ENCODE measurements around the gene TMPO. TPM values are rescaled to one million over a fixed set of nuclear protein-coding genes. Genes with fewer than 3 reads are reported as not detected.
"Not testable (repeated sequence)": the region's sequence is repeated elsewhere in the genome, so short reads cannot be mapped to it uniquely, and the experiment has no call there.

The TMPO gene
- total RNA-seq, 1 donor from 2014 or later: 65.8 TPM

GRCh38 chr12:98576795-98577194 lies 61.4 kb downstream of the TMPO start:
- H3K9me3 ChIP-seq (ENCODE audit: control insufficient read depth in 3 of 3, low read length in 3 of 3); H3K27ac ChIP-seq (ENCODE audit: low read depth, low read length); H3K27me3 ChIP-seq (ENCODE audit: control insufficient read depth in 3 of 3, insufficient read depth in 3 of 3, low read length in 3 of 3); H3K36me3 ChIP-seq (ENCODE audit: control insufficient read depth in 3 of 3, insufficient read depth in 3 of 3, low read length in 3 of 3); H3K4me3 ChIP-seq (ENCODE audit: low read length in 3 of 3); H3K4me1 ChIP-seq (ENCODE audit: control insufficient read depth in 3 of 3, insufficient read depth in 3 of 3, low read length in 3 of 3); H3K9ac ChIP-seq (ENCODE audit: low read depth in 1 of 3, low read length in 3 of 3): not testable (repeated sequence)

DNA sequence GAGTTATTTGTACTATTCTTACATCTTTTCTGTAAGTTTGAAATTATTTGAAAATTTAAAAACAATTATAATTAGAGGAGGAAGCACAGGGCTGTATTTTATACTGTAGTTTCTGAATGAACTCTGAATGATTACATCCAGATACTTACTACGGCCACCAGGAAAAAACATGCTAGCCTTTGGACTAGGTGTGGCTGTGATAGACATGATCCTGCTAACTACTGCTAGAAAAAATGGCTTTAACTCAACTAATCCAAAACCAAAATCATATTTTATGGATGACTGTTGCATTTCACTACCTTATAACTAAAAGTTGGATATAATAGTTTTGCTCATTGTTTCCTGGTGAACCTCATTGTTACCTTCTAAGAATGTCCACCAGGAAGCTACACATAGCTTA lies 63.0 kb downstream of the TMPO start:
- H3K27me3 ChIP-seq (ENCODE audit: control insufficient read depth in 3 of 3, insufficient read depth in 3 of 3, low read length in 3 of 3): no peaks in the 10 kb centered on the region

GRCh38 chr12:98578821-98579220 lies 63.4 kb downstream of the TMPO start:
- no peaks in the 10 kb centered on the region for H3K27me3 ChIP-seq (ENCODE audit: control insufficient read depth in 3 of 3, insufficient read depth in 3 of 3, low read length in 3 of 3)
- H3K9ac ChIP-seq (ENCODE audit: low read depth in 1 of 3, low read length in 3 of 3): no peak overlapping the region
- H3K9me3 ChIP-seq (ENCODE audit: control insufficient read depth in 3 of 3, low read length in 3 of 3): no peaks in the 10 kb centered on the region
- H3K4me1 ChIP-seq (ENCODE audit: control insufficient read depth in 3 of 3, insufficient read depth in 3 of 3, low read length in 3 of 3): no peaks in the 10 kb centered on the region
- no peak overlapping the region for H3K4me3 ChIP-seq (ENCODE audit: low read length in 3 of 3)
- H3K27ac ChIP-seq (ENCODE audit: low read depth, low read length): no peak overlapping the region
- H3K36me3 ChIP-seq (ENCODE audit: control insufficient read depth in 3 of 3, insufficient read depth in 3 of 3, low read length in 3 of 3): no peaks in the 10 kb centered on the region

More for the DNA sequence above, 63.0 kb downstream of the TMPO start:
- no peaks in the 10 kb centered on the region for H3K9me3 ChIP-seq (ENCODE audit: control insufficient read depth in 3 of 3, low read length in 3 of 3)
- no peaks in the 10 kb centered on the region for H3K4me1 ChIP-seq (ENCODE audit: control insufficient read depth in 3 of 3, insufficient read depth in 3 of 3, low read length in 3 of 3)
- no peak overlapping the region for H3K9ac ChIP-seq (ENCODE audit: low read depth in 1 of 3, low read length in 3 of 3)
- H3K36me3 ChIP-seq (ENCODE audit: control insufficient read depth in 3 of 3, insufficient read depth in 3 of 3, low read length in 3 of 3): no peaks in the 10 kb centered on the region
- no peak overlapping the region for H3K4me3 ChIP-seq (ENCODE audit: low read length in 3 of 3)
- no peak overlapping the region for H3K27ac ChIP-seq (ENCODE audit: low read depth, low read length)

- no peaks in the 10 kb centered on the region for H3K36me3 ChIP-seq (ENCODE audit: control insufficient read depth in 3 of 3, insufficient read depth in 3 of 3, low read length in 3 of 3)
- H3K27me3 ChIP-seq (ENCODE audit: control insufficient read depth in 3 of 3, insufficient read depth in 3 of 3, low read length in 3 of 3): no peaks in the 10 kb centered on the region
- H3K9me3 ChIP-seq (ENCODE audit: control insufficient read depth in 3 of 3, low read length in 3 of 3): no peaks in the 10 kb centered on the region
Measured at GRCh38 chr12:98579347-98579746, 64.0 kb downstream of the TMPO start.

DNA sequence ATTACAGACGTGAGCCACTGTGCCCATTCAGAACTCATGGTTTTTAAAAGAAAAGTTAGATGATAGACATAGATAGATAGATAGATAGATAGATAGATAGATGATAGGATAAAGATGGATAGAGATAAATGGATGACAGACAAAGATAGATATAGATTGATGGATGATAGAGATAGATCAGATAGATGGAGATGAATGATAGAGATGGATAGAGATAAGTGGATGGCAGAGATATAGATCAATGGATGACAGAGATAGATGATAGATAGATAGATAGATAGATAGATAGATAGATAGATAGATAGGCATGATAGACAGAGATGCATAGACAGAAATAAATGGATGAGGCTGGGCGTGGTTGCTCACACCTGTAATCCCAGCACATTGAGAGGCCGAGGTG lies 64.4 kb downstream of the TMPO start:
- Histone ChIP-seq H3K4me1 (ENCODE audit: control insufficient read depth in 3 of 3, insufficient read depth in 3 of 3, low read length in 3 of 3) (no peaks in the 10 kb centered on the region), H3K9me3 (ENCODE audit: control insufficient read depth in 3 of 3, low read length in 3 of 3) (no peaks in the 10 kb centered on the region), H3K27ac (ENCODE audit: low read depth, low read length) (no peak overlapping the region), H3K36me3 (ENCODE audit: control insufficient read depth in 3 of 3, insufficient read depth in 3 of 3, low read length in 3 of 3) (no peaks in the 10 kb centered on the region), H3K9ac (ENCODE audit: low read depth in 1 of 3, low read length in 3 of 3) (no peak overlapping the region), H3K4me3 (ENCODE audit: low read length in 3 of 3) (no peak overlapping the region), H3K27me3 (ENCODE audit: control insufficient read depth in 3 of 3, insufficient read depth in 3 of 3, low read length in 3 of 3) (no peaks in the 10 kb centered on the region)

More at GRCh38 chr12:98579347-98579746, 64.0 kb downstream of the TMPO start:
- Histone ChIP-seq H3K4me3 (ENCODE audit: low read length in 3 of 3) (no peak overlapping the region), H3K9ac (ENCODE audit: low read depth in 1 of 3, low read length in 3 of 3) (no peak overlapping the region), H3K4me1 (ENCODE audit: control insufficient read depth in 3 of 3, insufficient read depth in 3 of 3, low read length in 3 of 3) (no peaks in the 10 kb centered on the region), H3K27ac (ENCODE audit: low read depth, low read length) (no peak overlapping the region)

DNA sequence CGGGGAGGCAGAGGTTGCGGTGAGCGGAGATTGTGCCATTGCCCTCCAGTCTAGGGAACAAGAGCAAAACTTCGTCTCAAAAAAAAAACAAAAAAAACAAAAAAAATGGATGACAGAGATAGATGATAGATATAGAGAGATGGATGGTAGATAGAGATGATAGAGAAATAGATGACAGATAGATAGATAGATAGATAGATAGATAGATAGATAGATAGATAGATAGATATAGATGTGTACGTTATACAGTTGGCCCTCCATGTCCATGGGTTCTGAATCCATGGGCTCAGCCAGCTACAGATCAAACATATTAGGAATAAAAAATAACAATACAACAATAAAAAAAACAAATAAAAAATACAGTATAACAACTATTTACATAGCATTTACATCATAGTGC lies 65.3 kb downstream of the TMPO start:
- Histone ChIP-seq H3K27me3 (ENCODE audit: control insufficient read depth in 3 of 3, insufficient read depth in 3 of 3, low read length in 3 of 3) (no peaks in the 10 kb centered on the region), H3K36me3 (ENCODE audit: control insufficient read depth in 3 of 3, insufficient read depth in 3 of 3, low read length in 3 of 3) (no peaks in the 10 kb centered on the region), H3K4me1 (ENCODE audit: control insufficient read depth in 3 of 3, insufficient read depth in 3 of 3, low read length in 3 of 3) (no peaks in the 10 kb centered on the region), H3K9ac (ENCODE audit: low read depth in 1 of 3, low read length in 3 of 3) (no peak overlapping the region), H3K27ac (ENCODE audit: low read depth, low read length) (no peak overlapping the region), H3K9me3 (ENCODE audit: control insufficient read depth in 3 of 3, low read length in 3 of 3) (no peaks in the 10 kb centered on the region), H3K4me3 (ENCODE audit: low read length in 3 of 3) (no peak overlapping the region)

DNA sequence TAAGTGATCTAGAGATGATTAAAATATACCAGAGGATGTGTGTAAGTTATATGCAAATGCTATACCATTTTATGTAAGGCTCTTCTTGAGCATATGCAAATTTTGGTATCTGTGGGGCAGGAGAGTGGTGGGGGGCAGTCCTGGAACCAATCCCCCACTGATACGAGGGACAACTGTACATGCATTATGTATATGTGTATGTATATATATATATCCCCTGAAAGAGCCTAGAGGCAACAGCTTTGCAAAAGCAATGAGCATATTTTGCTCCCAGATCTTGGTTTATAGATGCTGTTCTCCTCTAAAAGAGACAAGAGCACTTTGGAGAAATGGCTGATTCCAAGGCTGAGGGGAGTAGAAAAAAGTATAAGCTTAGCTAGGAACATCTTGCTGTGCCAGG lies 65.7 kb downstream of the TMPO start:
- no peaks in the 10 kb centered on the region for H3K27me3 ChIP-seq (ENCODE audit: control insufficient read depth in 3 of 3, insufficient read depth in 3 of 3, low read length in 3 of 3)
- H3K9me3 ChIP-seq (ENCODE audit: control insufficient read depth in 3 of 3, low read length in 3 of 3): no peaks in the 10 kb centered on the region
- H3K9ac ChIP-seq (ENCODE audit: low read depth in 1 of 3, low read length in 3 of 3): no peak overlapping the region
- no peaks in the 10 kb centered on the region for H3K4me1 ChIP-seq (ENCODE audit: control insufficient read depth in 3 of 3, insufficient read depth in 3 of 3, low read length in 3 of 3)
- H3K36me3 ChIP-seq (ENCODE audit: control insufficient read depth in 3 of 3, insufficient read depth in 3 of 3, low read length in 3 of 3): no peaks in the 10 kb centered on the region
- H3K4me3 ChIP-seq (ENCODE audit: low read length in 3 of 3): no peak overlapping the region
- no peak overlapping the region for H3K27ac ChIP-seq (ENCODE audit: low read depth, low read length)

GRCh38 chr12:98582093-98582492 lies 66.7 kb downstream of the TMPO start:
- no peak overlapping the region for H3K9ac ChIP-seq (ENCODE audit: low read depth in 1 of 3, low read length in 3 of 3)
- no peaks in the 10 kb centered on the region for H3K9me3 ChIP-seq (ENCODE audit: control insufficient read depth in 3 of 3, low read length in 3 of 3)

GRCh38 chr12:98587084-98587483 lies 71.7 kb downstream of the TMPO start:
- H3K27me3 ChIP-seq (ENCODE audit: control insufficient read depth in 3 of 3, insufficient read depth in 3 of 3, low read length in 3 of 3): no peaks in the 10 kb centered on the region
- no peaks in the 10 kb centered on the region for H3K4me1 ChIP-seq (ENCODE audit: control insufficient read depth in 3 of 3, insufficient read depth in 3 of 3, low read length in 3 of 3)
- H3K4me3 ChIP-seq (ENCODE audit: low read length in 3 of 3): no peak overlapping the region
- no peaks in the 10 kb centered on the region for H3K9me3 ChIP-seq (ENCODE audit: control insufficient read depth in 3 of 3, low read length in 3 of 3)
- no peak overlapping the region for H3K27ac ChIP-seq (ENCODE audit: low read depth, low read length)
- no peak overlapping the region for H3K9ac ChIP-seq (ENCODE audit: low read depth in 1 of 3, low read length in 3 of 3)
- H3K36me3 ChIP-seq (ENCODE audit: control insufficient read depth in 3 of 3, insufficient read depth in 3 of 3, low read length in 3 of 3): no peaks in the 10 kb centered on the region

More at GRCh38 chr12:98582093-98582492, 66.7 kb downstream of the TMPO start:
- no peaks in the 10 kb centered on the region for H3K36me3 ChIP-seq (ENCODE audit: control insufficient read depth in 3 of 3, insufficient read depth in 3 of 3, low read length in 3 of 3)
- no peaks in the 10 kb centered on the region for H3K4me1 ChIP-seq (ENCODE audit: control insufficient read depth in 3 of 3, insufficient read depth in 3 of 3, low read length in 3 of 3)
- H3K4me3 ChIP-seq (ENCODE audit: low read length in 3 of 3): no peak overlapping the region
- H3K27me3 ChIP-seq (ENCODE audit: control insufficient read depth in 3 of 3, insufficient read depth in 3 of 3, low read length in 3 of 3): no peaks in the 10 kb centered on the region
- no peak overlapping the region for H3K27ac ChIP-seq (ENCODE audit: low read depth, low read length)

DNA sequence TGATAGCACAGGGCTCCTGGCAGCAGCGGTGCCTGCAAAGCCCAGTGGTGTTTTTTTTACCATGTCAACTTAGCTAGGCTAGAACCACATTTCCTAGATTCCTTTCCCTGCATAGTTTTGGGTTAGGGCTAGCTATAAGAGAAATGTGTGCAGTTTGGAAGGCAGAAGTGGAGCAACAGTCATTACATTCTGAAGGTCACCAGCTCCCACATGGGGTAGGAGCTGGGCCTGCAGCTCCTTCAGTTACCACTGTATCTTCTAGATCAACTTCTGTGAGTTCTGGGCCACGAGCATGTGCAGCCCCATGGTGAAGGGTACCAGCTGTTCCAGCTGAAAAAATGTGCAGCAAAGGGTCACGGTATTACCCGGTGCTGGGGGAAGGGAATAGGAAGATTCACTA lies 75.8 kb downstream of the TMPO start:
- H3K9ac ChIP-seq (ENCODE audit: low read depth in 1 of 3, low read length in 3 of 3): no peak overlapping the region
- peaks cover 8 to 9% (median 9%) of the 10 kb centered on the region in 3 donors for H3K36me3 ChIP-seq (ENCODE audit: control insufficient read depth in 3 of 3, insufficient read depth in 3 of 3, low read length in 3 of 3)
- H3K27me3 ChIP-seq (ENCODE audit: control insufficient read depth in 3 of 3, insufficient read depth in 3 of 3, low read length in 3 of 3): no peaks in the 10 kb centered on the region
- no peaks in the 10 kb centered on the region for H3K9me3 ChIP-seq (ENCODE audit: control insufficient read depth in 3 of 3, low read length in 3 of 3)
- peaks cover 4 to 11% (median 8%) of the 10 kb centered on the region in 3 donors for H3K4me1 ChIP-seq (ENCODE audit: control insufficient read depth in 3 of 3, insufficient read depth in 3 of 3, low read length in 3 of 3)
- H3K4me3 ChIP-seq (ENCODE audit: low read length in 3 of 3): no peak overlapping the region
- H3K27ac ChIP-seq (ENCODE audit: low read depth, low read length): no peak overlapping the region

All from skeletal muscle tissue (tissue), 4 donors.